Measurements from ENCODE around the gene DICER1.

DICER1 gene

GRCh38 chr14:95125915-95126314 is 31.4 kb downstream of the DICER1 start:
- in situ Hi-C loops (cut with MboI; ENCODE audit: low sequenced_read_pairs) = no loop called here

- in situ Hi-C loops (cut with MboI; ENCODE audit: low sequenced_read_pairs) = no loop called here
Measured at GRCh38 chr14:95125221-95125620, 32.1 kb downstream of the DICER1 start.

- in situ Hi-C loops (cut with MboI; ENCODE audit: low sequenced_read_pairs) = no loop called here
Measured at GRCh38 chr14:95123891-95124579, 33.3 kb downstream of the DICER1 start.

GRCh38 chr14:95122621-95122945 is 34.7 kb downstream of the DICER1 start:
- in situ Hi-C loops (cut with MboI; ENCODE audit: low sequenced_read_pairs) = no loop called here

GRCh38 chr14:95121911-95122620 is 35.3 kb downstream of the DICER1 start:
- in situ Hi-C loops (cut with MboI; ENCODE audit: low sequenced_read_pairs) = no loop called here

- in situ Hi-C loops (cut with MboI; ENCODE audit: low sequenced_read_pairs) = no loop called here
Measured at GRCh38 chr14:95119336-95119735, 38.0 kb downstream of the DICER1 start.

GRCh38 chr14:95117937-95118721 is 39.2 kb downstream of the DICER1 start:
- in situ Hi-C loops (cut with MboI; ENCODE audit: low sequenced_read_pairs) = no loop called here

- in situ Hi-C loops (cut with MboI; ENCODE audit: low sequenced_read_pairs) = no loop called here
Measured at GRCh38 chr14:95113476-95113875, 43.9 kb downstream of the DICER1 start.

- in situ Hi-C loops (cut with MboI; ENCODE audit: low sequenced_read_pairs) = no loop called here
Measured at GRCh38 chr14:95111507-95112164, 45.7 kb downstream of the DICER1 start.

GRCh38 chr14:95110178-95110577 is 47.2 kb downstream of the DICER1 start:
- in situ Hi-C loops (cut with MboI; ENCODE audit: low sequenced_read_pairs) = no loop called here

GRCh38 chr14:95107711-95108110 is 49.6 kb downstream of the DICER1 start:
- in situ Hi-C loops (cut with MboI; ENCODE audit: low sequenced_read_pairs) = no loop called here

- in situ Hi-C loops (cut with MboI; ENCODE audit: low sequenced_read_pairs) = no loop called here
Measured at GRCh38 chr14:95106971-95107370, 50.4 kb downstream of the DICER1 start.

GRCh38 chr14:95104911-95105310 is 52.4 kb downstream of the DICER1 start:
- in situ Hi-C loops (cut with MboI; ENCODE audit: low sequenced_read_pairs) = no loop called here

- in situ Hi-C loops (cut with MboI; ENCODE audit: low sequenced_read_pairs) = no loop called here
Measured at GRCh38 chr14:95102680-95103044, 54.7 kb downstream of the DICER1 start.

GRCh38 chr14:95101736-95102679 is 55.3 kb downstream of the DICER1 start:
- in situ Hi-C loops (cut with MboI; ENCODE audit: low sequenced_read_pairs) = no loop called here

GRCh38 chr14:95098984-95099599 is 58.2 kb downstream of the DICER1 start:
- in situ Hi-C loops (cut with MboI; ENCODE audit: low sequenced_read_pairs) = no loop called here

GRCh38 chr14:95097385-95097784 is 59.9 kb downstream of the DICER1 start:
- in situ Hi-C loops (cut with MboI; ENCODE audit: low sequenced_read_pairs) = no loop called here

- in situ Hi-C loops (cut with MboI; ENCODE audit: low sequenced_read_pairs) = no loop called here
Measured at GRCh38 chr14:95096476-95096875, 60.9 kb downstream of the DICER1 start.

GRCh38 chr14:95095996-95096395 is 61.3 kb downstream of the DICER1 start:
- in situ Hi-C loops (cut with MboI; ENCODE audit: low sequenced_read_pairs) = no loop called here

- in situ Hi-C loops (cut with MboI; ENCODE audit: low sequenced_read_pairs) = no loop called here
Measured at GRCh38 chr14:95092723-95093122, 64.6 kb downstream of the DICER1 start.
